CD4-positive, CD25-positive, alpha-beta regulatory T cell (primary cell): ENCODE results near the gene RAB14. TPM values are rescaled to one million over a fixed set of nuclear protein-coding genes. Genes with fewer than 3 reads are reported as not detected.

ENCODE experiments used
- ATAC-seq, 2 donors: fragments of 150-1000 bp; cut with Tn5 transposase; one replicate each; pipeline ENCODE4 v1.10.0; 2021; ENCODE audit warnings: low read depth in 2 of 2, moderate number of reproducible peaks in 2 of 2, moderate library complexity in 1 of 2
- DNase-seq, 3 donors: peaks; one replicate each; pipeline versions ENCODE4 v3.0.0 to v3.0.0-alpha.2; 2012 to 2022; ENCODE audit warnings: mixed read lengths in 1 of 3
- H3K27ac ChIP-seq: one replicate; pipeline ENCODE4 v1.7.0; 2013; ENCODE audit warnings: mild to moderate bottlenecking, low read length; ENCODE audit not compliant: insufficient read depth, poor library complexity, severe bottlenecking
- H3K27me3 ChIP-seq: one replicate; pipeline ENCODE4 v1.7.0; 2013; ENCODE audit warnings: low read length; ENCODE audit not compliant: control insufficient read depth, insufficient read depth
- H3K36me3 ChIP-seq: one replicate; pipeline ENCODE4 v1.7.0; 2013; ENCODE audit warnings: mild to moderate bottlenecking, low read length, moderate library complexity; ENCODE audit not compliant: control insufficient read depth, insufficient read depth
- H3K4me1 ChIP-seq: 2 replicates; pipeline ENCODE4 v1.7.0; 2013; ENCODE audit warnings: mild to moderate bottlenecking, low read length; ENCODE audit not compliant: insufficient read depth, control insufficient read depth, poor library complexity, severe bottlenecking
- H3K4me3 ChIP-seq: one replicate; pipeline ENCODE4 v1.7.0; 2013; ENCODE audit warnings: low read depth, mild to moderate bottlenecking, low read length, moderate library complexity
- H3K9me3 ChIP-seq, 2 experiments: 1 replicate in 1 of 2; 2 replicates in 1 of 2; pipeline ENCODE4 v1.7.0; 2013; ENCODE audit warnings: low read length in 2 of 2, mild to moderate bottlenecking in 1 of 2, moderate library complexity in 1 of 2; ENCODE audit not compliant: control insufficient read depth in 2 of 2
- H3K27ac Mint-ChIP-seq, 3 donors: one replicate each; pipeline ENCODE4 v1.8.0; 2020 to 2022; ENCODE audit warnings: mild to moderate bottlenecking in 3 of 3, mixed read lengths in 3 of 3, moderate library complexity in 2 of 3
- H3K27me3 Mint-ChIP-seq: one replicate; pipeline ENCODE4 v1.8.0; 2022; ENCODE audit warnings: mild to moderate bottlenecking, mixed read lengths
- H3K36me3 Mint-ChIP-seq: one replicate; pipeline ENCODE4 v1.8.0; 2020; ENCODE audit warnings: mixed read lengths
- H3K4me1 Mint-ChIP-seq, 4 donors: one replicate each; pipeline ENCODE4 v1.8.0; 2020 to 2022; ENCODE audit warnings: mixed read lengths in 4 of 4, mild to moderate bottlenecking in 1 of 4
- H3K4me3 Mint-ChIP-seq, 4 donors: one replicate each; pipeline ENCODE4 v1.8.0; 2020 to 2022; ENCODE audit warnings: mild to moderate bottlenecking in 4 of 4, mixed read lengths in 4 of 4, moderate library complexity in 3 of 4
- H3K9me3 Mint-ChIP-seq, 7 donors: one replicate each; pipeline ENCODE4 v1.8.0; 2020 to 2022; ENCODE audit warnings: mixed read lengths in 7 of 7, mild to moderate bottlenecking in 3 of 7, moderate library complexity in 2 of 7
- polyA plus RNA-seq, 4 donors: library from polyadenylated mRNA; unstranded; fragments of 300-500 nt; fragmentation: Illumina TruSeq; gene quantifications; one replicate each; pipeline ENCODE4 v1.2.3, GENCODE V29; 2021
- total RNA-seq: library from RNA; stranded (reverse); gene quantifications from one replicate; pipeline ENCODE4 v1.2.3, GENCODE V29; 2022

Gene RAB14
- total and polyA plus RNA-seq, 5 donors from 2014 or later: 36.8 to 56.8 (median 50.7) TPM

DNA sequence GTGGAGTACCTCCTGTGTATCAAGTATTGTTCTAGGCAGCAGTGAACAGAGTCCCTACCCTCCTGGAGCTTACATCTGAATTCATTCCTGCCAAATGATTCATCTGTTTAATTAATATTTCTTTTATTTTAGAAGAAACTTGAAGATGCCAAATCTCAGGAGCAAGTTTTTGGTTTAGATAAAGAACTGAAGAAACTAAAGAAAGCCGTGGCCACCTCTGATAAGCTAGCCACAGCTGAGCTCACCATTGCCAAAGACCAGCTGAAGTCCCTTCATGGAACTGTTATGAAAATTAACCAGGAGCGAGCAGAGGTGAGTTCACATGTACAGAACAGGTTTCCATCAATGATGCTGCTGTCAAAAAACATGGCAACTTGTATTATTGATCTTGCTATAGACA lies 57.9 kb downstream of the RAB14 start:
- Mint-ChIP-seq H3K9me3 (no peaks in the 10 kb centered on the region), H3K27me3 (no peaks in the 10 kb centered on the region), H3K4me3 (no peak overlapping the region), H3K27ac (peak overlapping the region in 2 of 3 donors; percentile 52 to 74), H3K36me3 (peaks cover 83% of the 10 kb centered on the region), H3K4me1 (peaks cover 12 to 26% (median 13%) of the 10 kb centered on the region in 4 donors)
- H3K27me3 ChIP-seq: no peaks in the 10 kb centered on the region
- ATAC-seq: no peak
- DNase-seq: no peak
- no peaks in the 10 kb centered on the region for H3K9me3 ChIP-seq
- H3K27ac ChIP-seq: no peak overlapping the region
- H3K4me3 ChIP-seq: no peak overlapping the region
- peaks cover 100% of the 10 kb centered on the region for H3K36me3 ChIP-seq
- no peaks in the 10 kb centered on the region for H3K4me1 ChIP-seq

DNA sequence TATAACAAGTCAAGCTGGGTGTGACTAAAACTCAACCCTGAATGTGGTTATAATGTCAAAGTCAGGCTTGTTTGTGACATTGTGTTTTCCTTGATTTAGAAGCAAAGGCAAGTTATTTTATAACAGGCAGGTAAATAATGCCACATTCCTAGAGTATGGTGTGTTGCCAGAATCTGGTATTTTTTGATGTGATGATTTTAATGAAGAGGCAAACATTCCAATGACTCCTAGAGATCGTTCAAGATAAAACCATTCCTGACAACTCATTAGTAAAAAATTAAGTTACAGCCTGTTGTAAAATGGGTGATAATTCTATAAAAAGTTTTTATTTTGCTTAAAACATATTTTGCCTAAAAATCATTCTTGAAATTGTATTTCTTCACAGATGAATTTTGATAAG lies 60.0 kb downstream of the RAB14 start:
- ATAC-seq: no peak
- H3K27me3 ChIP-seq: no peaks in the 10 kb centered on the region

DNA sequence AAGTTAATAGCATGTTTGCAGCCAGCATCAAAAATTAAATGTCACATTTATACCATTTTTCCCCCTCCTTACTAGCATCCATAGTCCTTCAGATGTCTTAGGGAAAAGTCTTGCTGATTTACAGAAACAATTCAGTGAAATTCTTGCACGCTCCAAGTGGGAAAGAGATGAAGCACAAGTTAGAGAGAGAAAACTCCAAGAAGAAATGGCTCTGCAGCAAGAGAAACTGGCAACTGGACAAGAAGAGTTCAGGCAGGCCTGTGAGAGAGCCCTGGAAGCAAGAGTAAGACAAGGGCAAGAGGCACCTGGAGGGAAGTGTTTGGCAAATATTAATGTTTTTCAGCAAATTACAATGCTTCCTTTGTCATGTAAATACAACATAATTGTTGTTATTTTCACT lies 60.4 kb downstream of the RAB14 start:
- peaks cover 78% of the 10 kb centered on the region for H3K36me3 Mint-ChIP-seq
- H3K4me3 Mint-ChIP-seq: no peak overlapping the region
- Histone ChIP-seq H3K9me3 (no peaks in the 10 kb centered on the region), H3K27me3 (no peaks in the 10 kb centered on the region), H3K4me1 (peaks cover 4% of the 10 kb centered on the region), H3K36me3 (peaks cover 95% of the 10 kb centered on the region), H3K4me3 (no peak overlapping the region), H3K27ac (no peak overlapping the region)
- H3K27ac Mint-ChIP-seq: peak overlapping the region; percentile 62 to 80 (median 66)
- DNase-seq (no peak), ATAC-seq (no peak)
- no peaks in the 10 kb centered on the region for H3K9me3 Mint-ChIP-seq
- H3K4me1 Mint-ChIP-seq: peaks cover 18 to 45% (median 31%) of the 10 kb centered on the region in 4 donors
- no peaks in the 10 kb centered on the region for H3K27me3 Mint-ChIP-seq

More for the DNA sequence above, 60.0 kb downstream of the RAB14 start:
- H3K4me1 ChIP-seq: peaks cover 4% of the 10 kb centered on the region
- H3K4me3 Mint-ChIP-seq: no peak overlapping the region
- no peaks in the 10 kb centered on the region for H3K27me3 Mint-ChIP-seq
- H3K4me1 Mint-ChIP-seq: peaks cover 18 to 43% (median 28%) of the 10 kb centered on the region in 4 donors
- H3K9me3 ChIP-seq: no peaks in the 10 kb centered on the region
- H3K27ac ChIP-seq: no peak overlapping the region
- H3K36me3 ChIP-seq: peaks cover 96% of the 10 kb centered on the region
- DNase-seq: no peak
- H3K36me3 Mint-ChIP-seq: peaks cover 79% of the 10 kb centered on the region
- peak overlapping the region in 2 of 3 donors; percentile 62 to 80 for H3K27ac Mint-ChIP-seq
- H3K4me3 ChIP-seq: no peak overlapping the region
- H3K9me3 Mint-ChIP-seq: no peaks in the 10 kb centered on the region

DNA sequence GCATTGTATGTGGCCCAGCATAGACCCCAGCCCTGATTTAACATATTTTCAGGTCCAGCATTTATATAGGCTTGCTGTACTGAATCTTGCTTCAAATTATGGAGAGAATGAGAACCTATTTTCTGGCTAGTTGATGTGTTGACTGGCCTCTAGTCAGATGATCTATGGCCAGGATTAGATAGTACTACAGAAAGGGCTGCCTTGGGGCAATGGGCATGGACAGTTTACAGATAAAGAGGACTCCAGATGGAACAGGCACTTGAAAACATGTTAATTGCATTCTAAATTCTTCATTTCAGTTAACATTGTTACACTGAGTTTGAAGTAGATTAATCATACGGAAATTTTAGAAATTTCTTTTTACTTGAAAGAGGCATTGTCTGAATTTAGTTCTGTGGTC lies 61.5 kb downstream of the RAB14 start:
- Mint-ChIP-seq H3K4me1 (peaks cover 18 to 56% (median 41%) of the 10 kb centered on the region in 4 donors), H3K27ac (peak overlapping the region; percentile 47 to 82 (median 80))
- peaks cover 88% of the 10 kb centered on the region for H3K36me3 ChIP-seq

DNA sequence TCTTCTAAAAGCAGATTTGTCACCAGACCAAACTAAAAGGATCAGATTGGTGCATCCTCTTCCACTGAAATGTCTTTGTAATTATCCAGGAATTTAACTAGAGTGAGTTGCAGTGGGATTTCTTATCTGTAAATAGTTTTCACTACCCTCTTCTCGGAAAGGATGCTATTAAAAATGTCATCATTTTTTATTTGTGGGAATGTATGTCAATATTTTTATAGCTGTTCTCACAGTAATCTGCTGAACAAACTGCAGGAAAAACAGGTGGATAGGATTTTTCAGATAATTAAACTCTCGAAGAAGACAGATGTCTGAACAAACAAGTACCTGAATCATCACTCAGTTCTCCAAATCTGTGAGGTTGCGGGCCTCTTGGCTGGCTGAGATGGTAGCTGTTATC lies 62.7 kb downstream of the RAB14 start:
- H3K27me3 ChIP-seq: no peaks in the 10 kb centered on the region
- H3K36me3 ChIP-seq: peaks cover 82% of the 10 kb centered on the region
- no peaks in the 10 kb centered on the region for H3K9me3 ChIP-seq
- DNase-seq (no peak), ATAC-seq (no peak)
- Mint-ChIP-seq H3K27ac (peak overlapping the region; percentile 56 to 84 (median 62)), H3K27me3 (no peaks in the 10 kb centered on the region), H3K4me3 (no peak overlapping the region), H3K4me1 (peaks cover 18 to 67% (median 50%) of the 10 kb centered on the region in 4 donors), H3K9me3 (no peaks in the 10 kb centered on the region), H3K36me3 (peaks cover 69% of the 10 kb centered on the region)
- H3K4me3 ChIP-seq: no peak overlapping the region
- peaks cover 13% of the 10 kb centered on the region for H3K4me1 ChIP-seq
- H3K27ac ChIP-seq: no peak overlapping the region

More for the DNA sequence above, 61.5 kb downstream of the RAB14 start:
- ATAC-seq: no peak
- Mint-ChIP-seq H3K27me3 (no peaks in the 10 kb centered on the region), H3K9me3 (no peaks in the 10 kb centered on the region), H3K36me3 (peaks cover 75% of the 10 kb centered on the region), H3K4me3 (no peak overlapping the region)
- Histone ChIP-seq H3K9me3 (no peaks in the 10 kb centered on the region), H3K4me1 (peaks cover 4% of the 10 kb centered on the region), H3K4me3 (no peak overlapping the region), H3K27me3 (no peaks in the 10 kb centered on the region), H3K27ac (no peak overlapping the region)
- DNase-seq: no peak

DNA sequence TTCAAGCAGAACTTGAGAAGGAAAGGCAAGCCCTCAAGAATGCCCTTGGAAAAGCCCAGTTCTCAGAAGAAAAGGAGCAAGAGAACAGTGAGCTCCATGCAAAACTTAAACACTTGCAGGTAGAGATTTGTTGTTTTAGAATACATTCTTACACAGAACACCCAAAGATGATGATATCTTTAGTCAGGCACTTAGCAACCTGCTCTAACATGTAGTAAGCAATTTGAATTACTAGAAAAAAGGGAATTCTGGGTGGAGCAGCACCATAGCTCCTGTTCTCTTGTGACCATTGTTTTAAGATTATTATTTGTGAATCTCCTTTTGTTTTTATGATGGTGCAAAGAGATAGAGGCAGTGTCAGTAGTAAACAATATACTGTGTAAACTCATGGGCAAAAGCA lies 63.1 kb downstream of the RAB14 start:
- H3K4me1 Mint-ChIP-seq: peaks cover 18 to 71% (median 52%) of the 10 kb centered on the region in 4 donors
- no peak overlapping the region for H3K27ac ChIP-seq
- peaks cover 77% of the 10 kb centered on the region for H3K36me3 ChIP-seq
- no peaks in the 10 kb centered on the region for H3K27me3 ChIP-seq
- no peak overlapping the region for H3K4me3 ChIP-seq
- no peak overlapping the region for H3K4me3 Mint-ChIP-seq
- DNase-seq: no peak
- no peak for ATAC-seq
- no peaks in the 10 kb centered on the region for H3K9me3 Mint-ChIP-seq
- H3K27me3 Mint-ChIP-seq: no peaks in the 10 kb centered on the region
- no peaks in the 10 kb centered on the region for H3K9me3 ChIP-seq
- H3K27ac Mint-ChIP-seq: peak overlapping the region; percentile 38 to 84 (median 56)
- H3K36me3 Mint-ChIP-seq: peaks cover 67% of the 10 kb centered on the region
- peaks cover 17% of the 10 kb centered on the region for H3K4me1 ChIP-seq

DNA sequence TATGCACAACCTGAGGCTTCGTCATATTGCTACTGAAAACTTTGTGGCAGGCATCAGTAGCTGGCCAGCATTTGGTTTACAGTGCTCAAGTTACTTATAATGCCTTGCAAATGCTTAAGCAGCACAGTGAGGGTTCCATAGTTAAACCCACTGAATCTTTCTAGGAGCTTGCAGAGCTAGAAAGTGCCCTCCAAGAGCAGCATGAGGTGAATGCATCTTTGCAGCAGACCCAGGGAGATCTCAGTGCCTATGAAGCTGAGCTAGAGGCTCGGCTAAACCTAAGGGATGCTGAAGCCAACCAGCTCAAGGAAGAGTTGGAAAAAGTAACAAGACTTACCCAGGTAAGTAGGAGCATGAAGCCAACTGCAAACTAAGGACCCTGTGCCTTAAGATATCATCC lies 66.0 kb downstream of the RAB14 start:
- Mint-ChIP-seq H3K27me3 (no peaks in the 10 kb centered on the region), H3K9me3 (peaks cover 0 to 17% (median 7%) of the 10 kb centered on the region in 7 donors), H3K36me3 (peaks cover 64% of the 10 kb centered on the region), H3K4me1 (peaks cover 14 to 90% (median 68%) of the 10 kb centered on the region in 4 donors), H3K27ac (peak overlapping the region; percentile 65 to 89 (median 83)), H3K4me3 (peak overlapping the region in 1 of 4 donors; percentile 33)
- Histone ChIP-seq H3K27me3 (no peaks in the 10 kb centered on the region), H3K4me1 (peaks cover 34% of the 10 kb centered on the region), H3K9me3 (no peaks in the 10 kb centered on the region), H3K36me3 (peaks cover 52% of the 10 kb centered on the region), H3K4me3 (no peak overlapping the region), H3K27ac (no peak overlapping the region)
- DNase-seq (no peak), ATAC-seq (no peak)
